CD14-positive monocyte (primary cell): Measurements from ENCODE around the gene ZNF69. TPM values are rescaled to one million over a fixed set of nuclear protein-coding genes. Genes with fewer than 3 reads are reported as not detected.
A peak's percentile ranks its signal among the peaks of the same experiment; 100 is the strongest.

Experiments used
- DNase-seq, 3 donors: peaks; one replicate each; pipeline ENCODE4 v3.0.0-alpha.2; 2011 to 2022
- H2AFZ ChIP-seq: 2 replicates; pipeline ENCODE4 v1.6.0; 2012; ENCODE audit warnings: mild to moderate bottlenecking, low read depth, low read length, inconsistent platforms; ENCODE audit not compliant: insufficient read depth, poor library complexity, severe bottlenecking
- H3K27ac ChIP-seq, 2 donors: 1 replicate in 1 of 2; 2 replicates in 1 of 2; pipeline ENCODE4 v1.5.1; 2012 to 2013; ENCODE audit warnings: low read length in 2 of 2, control low read depth in 1 of 2, inconsistent platforms in 1 of 2, low read depth in 1 of 2, mild to moderate bottlenecking in 1 of 2
- H3K27me3 ChIP-seq, 2 donors: one replicate each; pipeline versions ENCODE4 v1.6.0 to v1.6.1; 2011 to 2013; ENCODE audit warnings: low read length in 2 of 2; ENCODE audit not compliant: control insufficient read depth in 2 of 2, insufficient read depth in 2 of 2
- H3K36me3 ChIP-seq, 2 donors: replicated peaks in 1 of 2; 1 replicate in 1 of 2; 2 replicates in 1 of 2; pipeline versions ENCODE4 v1.5.1 to v1.6.1; 2012 to 2013; ENCODE audit warnings: low read length in 2 of 2, control low read depth in 1 of 2, inconsistent platforms in 1 of 2, mild to moderate bottlenecking in 1 of 2; ENCODE audit not compliant: insufficient read depth in 2 of 2, control insufficient read depth in 1 of 2
- H3K4me1 ChIP-seq, 2 donors: 1 replicate in 1 of 2; 2 replicates in 1 of 2; pipeline versions ENCODE4 v1.5.1 to v1.6.1; 2012 to 2013; ENCODE audit warnings: low read length in 2 of 2, control low read depth in 1 of 2, inconsistent platforms in 1 of 2, mild to moderate bottlenecking in 1 of 2, moderate library complexity in 1 of 2; ENCODE audit not compliant: insufficient read depth in 2 of 2, control insufficient read depth in 1 of 2
- H3K4me2 ChIP-seq: replicated peaks from 2 replicates; pipeline ENCODE3; 2012; ENCODE audit warnings: low read length, moderate library complexity, mild to moderate bottlenecking; ENCODE audit not compliant: poor library complexity, severe bottlenecking; ENCODE audit errors: extremely low read depth
- H3K4me3 ChIP-seq, 3 experiments: fragments of 200-600 bp in 1 of 3; sonication (generic) in 1 of 3; replicated peaks in 1 of 3; 1 replicate in 2 of 3; 2 replicates in 1 of 3; pipeline ENCODE4 v1.5.1; 2011 to 2013; ENCODE audit warnings: low read length in 3 of 3, mild to moderate bottlenecking in 3 of 3, control low read depth in 2 of 3, low read depth in 2 of 3, inconsistent platforms in 1 of 3, moderate library complexity in 1 of 3
- H3K79me2 ChIP-seq: 2 replicates; pipeline ENCODE4 v1.6.0; 2012; ENCODE audit warnings: mild to moderate bottlenecking, control low read depth, inconsistent platforms, low read length, moderate library complexity; ENCODE audit not compliant: insufficient read depth
- H3K9ac ChIP-seq: 2 replicates; pipeline ENCODE4 v1.6.0; 2017; ENCODE audit warnings: low read length, mild to moderate bottlenecking; ENCODE audit not compliant: insufficient read depth, poor library complexity, severe bottlenecking
- H3K9me3 ChIP-seq, 2 donors: replicated peaks in 1 of 2; 1 replicate in 1 of 2; 2 replicates in 1 of 2; pipeline versions ENCODE4 v1.5.1 to v1.6.1; 2012 to 2013; ENCODE audit warnings: low read length in 2 of 2, control low read depth in 1 of 2; ENCODE audit not compliant: control insufficient read depth in 1 of 2, insufficient read depth in 1 of 2
- H4K20me1 ChIP-seq: 2 replicates; pipeline ENCODE4 v1.6.0; 2012; ENCODE audit warnings: mild to moderate bottlenecking, low read length, control low read depth, moderate library complexity; ENCODE audit not compliant: insufficient read depth
- H3K27ac Mint-ChIP-seq, 7 donors: one replicate each; pipeline ENCODE4 v1.8.0; 2020; ENCODE audit warnings: mild to moderate bottlenecking in 7 of 7, mixed read lengths in 7 of 7, moderate library complexity in 6 of 7, inconsistent platforms in 2 of 7
- H3K27me3 Mint-ChIP-seq, 3 donors: one replicate each; pipeline ENCODE4 v1.8.0; 2021 to 2022; ENCODE audit warnings: low read depth in 3 of 3, mild to moderate bottlenecking in 3 of 3, mixed read lengths in 3 of 3, moderate library complexity in 3 of 3, inconsistent platforms in 1 of 3
- H3K36me3 Mint-ChIP-seq, 2 donors: one replicate each; pipeline ENCODE4 v1.8.0; 2020; ENCODE audit warnings: mixed read lengths in 2 of 2, inconsistent platforms in 1 of 2, mild to moderate bottlenecking in 1 of 2
- H3K4me1 Mint-ChIP-seq: one replicate; pipeline ENCODE4 v1.8.0; 2020; ENCODE audit warnings: mild to moderate bottlenecking, mixed read lengths
- H3K4me3 Mint-ChIP-seq, 2 donors: one replicate each; pipeline ENCODE4 v1.8.0; 2020; ENCODE audit warnings: mild to moderate bottlenecking in 2 of 2, mixed read lengths in 2 of 2, moderate library complexity in 1 of 2
- H3K9me3 Mint-ChIP-seq, 7 donors: one replicate each; pipeline ENCODE4 v1.8.0; 2020 to 2022; ENCODE audit warnings: mixed read lengths in 7 of 7, mild to moderate bottlenecking in 6 of 7, moderate library complexity in 6 of 7, inconsistent platforms in 2 of 7
- WGBS: methylation state at CpG from one replicate; pipeline ENCODE4 v1.1.5; 2013; ENCODE audit warnings: missing lambda C conversion rate; ENCODE audit not compliant: insufficient coverage; 5-methylcytosine and 5-hydroxymethylcytosine counted together
- intact Hi-C, 2 donors: fragments of 100-400 bp; cut with micrococcal nuclease; formaldehyde crosslinking; loops; one replicate each; pipeline versions ENCODE4 v1.15.0 to v1.15.1; 2023
- polyA plus RNA-seq, 3 donors: library from polyadenylated mRNA; depleted of rRNA in 1 of 3; unstranded in 2 of 3; stranded (reverse) in 1 of 3; fragments of 300-500 nt in 2 of 3; fragments of >200 nt in 1 of 3; fragmentation: Illumina TruSeq in 2 of 3; gene quantifications; 1 replicate in 2 of 3; 2 replicates in 1 of 3; pipeline ENCODE4 v1.2.3, GENCODE V29; 2012 to 2021
- TF ChIP-seq, protein P1 (sequence below): fragments of 200-600 bp; IDR thresholded peaks from one replicate; pipeline ENCODE4 v1.8.0; 2022; ENCODE audit warnings: antibody characterized with exemption, mild to moderate bottlenecking

ZNF69 gene
- polyA plus RNA-seq, 3 donors: 0.98 to 1.7 (median 1.1) TPM

DNA sequence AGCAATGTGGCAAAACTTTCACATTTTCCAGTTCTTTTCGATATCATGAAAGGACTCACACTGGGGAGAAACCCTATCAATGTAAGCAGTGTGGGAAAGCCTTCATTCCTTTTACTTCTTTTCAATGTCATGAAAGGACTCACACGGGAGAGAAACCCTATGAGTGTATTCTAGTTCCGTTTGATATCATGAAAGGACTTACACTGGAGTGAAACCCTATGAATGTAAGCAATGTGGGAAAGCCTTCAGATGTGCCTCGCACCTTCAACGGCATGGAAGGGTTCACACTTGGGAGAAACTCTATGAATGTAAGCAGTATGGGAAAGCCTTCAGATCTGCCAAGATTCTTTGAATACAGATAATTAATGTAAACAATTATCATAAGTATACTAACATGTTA is 62.7 kb downstream of the ZNF69 start:
- WGBS: 100% methylated on average over 2 of the region's 5 CpGs
- Histone ChIP-seq H3K36me3 (peaks cover 46 to 73% of the 10 kb centered on the region in 2 donors), H2AFZ (no peak overlapping the region), H3K9me3 (peaks cover 81 to 99% of the 10 kb centered on the region in 2 donors), H3K27me3 (no peaks in the 10 kb centered on the region), H4K20me1 (no peaks in the 10 kb centered on the region), H3K79me2 (peaks cover 14% of the 10 kb centered on the region), H3K9ac (no peak overlapping the region), H3K4me2 (no peak overlapping the region), H3K4me3 (peak overlapping the region in 1 of 3 experiments; percentile 64), H3K27ac (no peak overlapping the region), H3K4me1 (no peaks in the 10 kb centered on the region)
- Mint-ChIP-seq H3K4me3 (no peak overlapping the region), H3K9me3 (peaks cover 61 to 97% (median 93%) of the 10 kb centered on the region in 7 donors), H3K27ac (no peak overlapping the region), H3K27me3 (peaks cover 0 to 4% (median 1%) of the 10 kb centered on the region in 3 donors), H3K4me1 (no peaks in the 10 kb centered on the region), H3K36me3 (peaks cover 46 to 65% of the 10 kb centered on the region in 2 donors)
- TF ChIP-seq, protein P1, sequence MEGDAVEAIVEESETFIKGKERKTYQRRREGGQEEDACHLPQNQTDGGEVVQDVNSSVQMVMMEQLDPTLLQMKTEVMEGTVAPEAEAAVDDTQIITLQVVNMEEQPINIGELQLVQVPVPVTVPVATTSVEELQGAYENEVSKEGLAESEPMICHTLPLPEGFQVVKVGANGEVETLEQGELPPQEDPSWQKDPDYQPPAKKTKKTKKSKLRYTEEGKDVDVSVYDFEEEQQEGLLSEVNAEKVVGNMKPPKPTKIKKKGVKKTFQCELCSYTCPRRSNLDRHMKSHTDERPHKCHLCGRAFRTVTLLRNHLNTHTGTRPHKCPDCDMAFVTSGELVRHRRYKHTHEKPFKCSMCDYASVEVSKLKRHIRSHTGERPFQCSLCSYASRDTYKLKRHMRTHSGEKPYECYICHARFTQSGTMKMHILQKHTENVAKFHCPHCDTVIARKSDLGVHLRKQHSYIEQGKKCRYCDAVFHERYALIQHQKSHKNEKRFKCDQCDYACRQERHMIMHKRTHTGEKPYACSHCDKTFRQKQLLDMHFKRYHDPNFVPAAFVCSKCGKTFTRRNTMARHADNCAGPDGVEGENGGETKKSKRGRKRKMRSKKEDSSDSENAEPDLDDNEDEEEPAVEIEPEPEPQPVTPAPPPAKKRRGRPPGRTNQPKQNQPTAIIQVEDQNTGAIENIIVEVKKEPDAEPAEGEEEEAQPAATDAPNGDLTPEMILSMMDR: no peak
- intact Hi-C loops: no loop called here
- DNase-seq: no peak

Other genes starting within 250 kb of the ZNF69 start
- gene ZNF823, start 148.8 kb upstream of the ZNF69 start, polyA plus RNA-seq: under 1 TPM; 0.48 to 0.85 (median 0.67) TPM
- gene ZNF441, start 120.8 kb upstream of the ZNF69 start, polyA plus RNA-seq: 1 to 10 TPM in 1 of 3 donors, under 1 TPM in 2; 0.48 to 1.0 (median 0.95) TPM
- gene ZNF491, start 89.3 kb upstream of the ZNF69 start, polyA plus RNA-seq: under 1 TPM in 2 of 3 donors, not detected in 1; 0.27 to 0.92 TPM
- gene ZNF440, start 73.5 kb upstream of the ZNF69 start, polyA plus RNA-seq: 1 to 10 TPM; 2.4 to 4.1 (median 3.4) TPM
- gene ZNF439, start 39.1 kb upstream of the ZNF69 start, polyA plus RNA-seq: 1 to 10 TPM in 1 of 3 donors, under 1 TPM in 2; 0.31 to 2.1 (median 0.82) TPM
- gene ZNF700, start 37.3 kb downstream of the ZNF69 start, polyA plus RNA-seq: 10 to 100 TPM in 1 of 3 donors, 1 to 10 TPM in 2; 1.1 to 18.3 (median 1.2) TPM
- 1 to 10 TPM; 1.3 to 2.6 (median 1.7) TPM for gene ZNF763, start 77.3 kb downstream of the ZNF69 start, polyA plus RNA-seq
- 1 to 10 TPM in 1 of 3 donors, under 1 TPM in 2; 0.50 to 1.1 (median 0.76) TPM for gene ZNF433, start 147.9 kb downstream of the ZNF69 start, polyA plus RNA-seq
- not detected for gene ZNF878, start 165.2 kb downstream of the ZNF69 start, polyA plus RNA-seq
- gene ZNF844, start 176.9 kb downstream of the ZNF69 start, polyA plus RNA-seq: 1 to 10 TPM; 1.9 to 2.2 (median 2.0) TPM